Measurements from ENCODE around the gene ZNF76. TPM values are rescaled to one million over a fixed set of nuclear protein-coding genes. Genes with fewer than 3 reads are reported as not detected.

The ZNF76 gene
- 10 to 100 TPM; 63.0 to 66.0 TPM for total RNA-seq

GRCh38 chr6:35259194-35259947 lies at the start of gene ZNF76:
ZNF76 (plus strand) TSS chr6:35259735; CDS start chr6:35281152, 21,417 bp downstream.
- Mint-ChIP-seq H3K9me3 (no peaks in the 10 kb centered on the region), H3K27me3 (no peaks in the 10 kb centered on the region), H3K27ac (peak within 1 kb of the TSS; percentile 94), H3K36me3 (peaks cover 4% of the 10 kb centered on the region), H3K4me1 (peaks cover 31% of the 10 kb centered on the region), H3K4me3 (peak within 1 kb of the TSS; percentile 95)
- DNase-seq = peak; percentile 95
- POLR2A ChIA-PET = interaction anchor here (0.6 to 2.2 kb wide), 9 partner anchors 8 to 662 kb away, joined by 4 to 10 read pairs (median 5); partner anchors contain the start of genes RPL10A and SRPK1
- ATAC-seq (ENCODE audit: low read depth) = peak; percentile 91

- ATAC-seq (ENCODE audit: low read depth) (no peak), DNase-seq (no peak)
- Mint-ChIP-seq H3K27ac (no peak overlapping the region), H3K27me3 (peaks cover 80% of the 10 kb centered on the region), H3K36me3 (no peaks in the 10 kb centered on the region), H3K4me3 (peak overlapping the region; percentile 37), H3K9me3 (no peaks in the 10 kb centered on the region), H3K4me1 (peaks cover 6% of the 10 kb centered on the region)
- POLR2A ChIA-PET = no interaction called here
Observed at GRCh38 chr6:35213298-35213791, 46.2 kb upstream of the ZNF76 start.

GRCh38 chr6:35213824-35214756 lies 45.4 kb upstream of the ZNF76 start, which contains the start of gene SCUBE3:
SCUBE3 (plus strand) TSS chr6:35213956; CDS start chr6:35214419, 463 bp downstream.
- DNase-seq (peak; percentile 47), ATAC-seq (ENCODE audit: low read depth) (peak; percentile 59)
- Mint-ChIP-seq H3K4me3 (peak within 1 kb of the TSS; percentile 74), H3K36me3 (no peaks in the 10 kb centered on the region), H3K27me3 (peaks cover 73% of the 10 kb centered on the region), H3K27ac (no peak within 1 kb of the TSS), H3K9me3 (no peaks in the 10 kb centered on the region), H3K4me1 (peaks cover 3% of the 10 kb centered on the region)
- POLR2A ChIA-PET = no interaction called here

GRCh38 chr6:35214869-35215664 lies 44.5 kb upstream of the ZNF76 start:
- DNase-seq = no peak
- POLR2A ChIA-PET = no interaction called here
- no peak overlapping the region for H3K27ac Mint-ChIP-seq
- peaks cover 3% of the 10 kb centered on the region for H3K4me1 Mint-ChIP-seq
- no peaks in the 10 kb centered on the region for H3K36me3 Mint-ChIP-seq
- H3K27me3 Mint-ChIP-seq = peaks cover 68% of the 10 kb centered on the region
- H3K4me3 Mint-ChIP-seq = no peak overlapping the region
- ATAC-seq (ENCODE audit: low read depth) = no peak
- no peaks in the 10 kb centered on the region for H3K9me3 Mint-ChIP-seq

GRCh38 chr6:35215665-35216411 lies 43.7 kb upstream of the ZNF76 start:
- Mint-ChIP-seq H3K36me3 (no peaks in the 10 kb centered on the region), H3K9me3 (no peaks in the 10 kb centered on the region), H3K4me1 (peaks cover 3% of the 10 kb centered on the region), H3K27me3 (peaks cover 60% of the 10 kb centered on the region), H3K4me3 (no peak overlapping the region), H3K27ac (no peak overlapping the region)
- ATAC-seq (ENCODE audit: low read depth) (no peak), DNase-seq (no peak)
- POLR2A ChIA-PET = no interaction called here

GRCh38 chr6:35216412-35216732 lies 43.2 kb upstream of the ZNF76 start:
- no peak for DNase-seq
- Mint-ChIP-seq H3K9me3 (no peaks in the 10 kb centered on the region), H3K36me3 (no peaks in the 10 kb centered on the region), H3K4me1 (peaks cover 3% of the 10 kb centered on the region), H3K27ac (no peak overlapping the region), H3K27me3 (peaks cover 55% of the 10 kb centered on the region), H3K4me3 (no peak overlapping the region)
- POLR2A ChIA-PET = no interaction called here
- ATAC-seq (ENCODE audit: low read depth) = no peak

- ATAC-seq (ENCODE audit: low read depth) (no peak), DNase-seq (no peak)
- Mint-ChIP-seq H3K4me1 (peaks cover 3% of the 10 kb centered on the region), H3K9me3 (no peaks in the 10 kb centered on the region), H3K27ac (no peak overlapping the region), H3K36me3 (no peaks in the 10 kb centered on the region), H3K27me3 (peaks cover 47% of the 10 kb centered on the region), H3K4me3 (no peak overlapping the region)
- POLR2A ChIA-PET = no interaction called here
Observed at GRCh38 chr6:35216851-35217811, 42.4 kb upstream of the ZNF76 start.

GRCh38 chr6:35218021-35218420 lies 41.5 kb upstream of the ZNF76 start:
- no peak for DNase-seq
- Mint-ChIP-seq H3K4me1 (peaks cover 3% of the 10 kb centered on the region), H3K4me3 (no peak overlapping the region), H3K9me3 (no peaks in the 10 kb centered on the region), H3K27ac (no peak overlapping the region), H3K36me3 (no peaks in the 10 kb centered on the region), H3K27me3 (peaks cover 38% of the 10 kb centered on the region)
- no peak for ATAC-seq (ENCODE audit: low read depth)
- POLR2A ChIA-PET = no interaction called here

- H3K36me3 Mint-ChIP-seq = no peaks in the 10 kb centered on the region
- POLR2A ChIA-PET = no interaction called here
- no peak overlapping the region for H3K27ac Mint-ChIP-seq
- no peak overlapping the region for H3K4me3 Mint-ChIP-seq
- no peaks in the 10 kb centered on the region for H3K9me3 Mint-ChIP-seq
- no peak for ATAC-seq (ENCODE audit: low read depth)
- peaks cover 34% of the 10 kb centered on the region for H3K27me3 Mint-ChIP-seq
- no peak for DNase-seq
- peaks cover 3% of the 10 kb centered on the region for H3K4me1 Mint-ChIP-seq
Observed at GRCh38 chr6:35218456-35218855, 41.1 kb upstream of the ZNF76 start.

GRCh38 chr6:35219683-35220326 lies 39.7 kb upstream of the ZNF76 start:
- Mint-ChIP-seq H3K4me3 (no peak overlapping the region), H3K9me3 (no peaks in the 10 kb centered on the region), H3K27ac (no peak overlapping the region), H3K4me1 (peaks cover 3% of the 10 kb centered on the region), H3K27me3 (peaks cover 25% of the 10 kb centered on the region), H3K36me3 (no peaks in the 10 kb centered on the region)
- ATAC-seq (ENCODE audit: low read depth) (no peak), DNase-seq (no peak)
- POLR2A ChIA-PET = no interaction called here

GRCh38 chr6:35220711-35221110 lies 38.8 kb upstream of the ZNF76 start:
- DNase-seq (no peak), ATAC-seq (ENCODE audit: low read depth) (no peak)
- POLR2A ChIA-PET = no interaction called here
- Mint-ChIP-seq H3K27me3 (peaks cover 16% of the 10 kb centered on the region), H3K9me3 (no peaks in the 10 kb centered on the region), H3K4me3 (no peak overlapping the region), H3K4me1 (peaks cover 3% of the 10 kb centered on the region), H3K36me3 (no peaks in the 10 kb centered on the region), H3K27ac (no peak overlapping the region)
